Pancreas (tissue), 10 donors: Measurements from ENCODE around the gene UBE2D2. TPM values are rescaled to one million over a fixed set of nuclear protein-coding genes. Genes with fewer than 3 reads are reported as not detected.

ENCODE experiments used
- ATAC-seq, 4 donors: fragments of 200-7000 bp; cut with Tn5 transposase; one replicate each; pipeline versions ENCODE4 v1.8.0 to v1.9.1; 2020; ENCODE audit warnings: mild to moderate bottlenecking in 4 of 4, moderate library complexity in 4 of 4
- DNase-seq, 6 donors: peaks; one replicate each; pipeline ENCODE4 v3.0.0-alpha.2; 2020
- FAIRE-seq: peaks from 2 replicates; lab custom pipeline; 2012; peaks lifted over from hg19 to GRCh38; lab: Jason Lieb, UNC
- H3K27ac ChIP-seq, 4 donors: fragments of 200-600 bp; sonication (generic); 1 replicate in 3 of 4; 2 replicates in 1 of 4; pipeline versions ENCODE4 v1.5.0 to v1.8.0; 2020
- H3K27me3 ChIP-seq, 4 donors: fragments of 200-600 bp; one replicate each; pipeline ENCODE4 v1.8.0; 2021
- H3K36me3 ChIP-seq, 3 donors: fragments of 200-600 bp; sonication (generic) in 1 of 3; one replicate each; pipeline versions ENCODE4 v1.5.0 to v1.8.0; 2020 to 2021
- H3K4me1 ChIP-seq, 3 donors: fragments of 200-600 bp; one replicate each; pipeline ENCODE4 v1.8.0; 2021
- H3K4me3 ChIP-seq, 4 donors: fragments of 200-600 bp; sonication (generic) in 2 of 4; one replicate each; pipeline versions ENCODE4 v1.5.0 to v1.8.0; 2020 to 2021
- H3K9me3 ChIP-seq, 4 donors: fragments of 200-600 bp; one replicate each; pipeline ENCODE4 v1.8.0; 2021
- WGBS, 2 donors: extraction: QIAGEN DNeasy Blood & Tissue Kit; methylation state at CpG; one replicate each; pipeline ENCODE4 v1.1.7; 2013; 5-methylcytosine and 5-hydroxymethylcytosine counted together
- intact Hi-C, 3 donors: fragments of 100-400 bp; cut with DNase I; formaldehyde crosslinking; loops; one replicate each; pipeline versions ENCODE4 v1.11.1 to v1.14.2; 2022
- polyA plus RNA-seq, 2 donors: library from polyadenylated mRNA; stranded (reverse); fragments of 200-250 nt; gene quantifications; one replicate each; pipeline ENCODE4 v1.2.3, GENCODE V29; 2013
- total RNA-seq, 6 donors: library from RNA; stranded (reverse); fragmentation: NEBNext Ultra II Directional in 4 of 6; extraction: Animal tissue kit (Norgen Biotek cat#: 25700) in 4 of 6; gene quantifications; one replicate each; pipeline versions ENCODE4 v1.2.1 to v1.2.4, GENCODE V29; 2021 to 2023
- TF ChIP-seq, protein P1 (sequence below), 4 donors: fragments of 200-600 bp; sonication (generic) in 3 of 4; IDR thresholded peaks; one replicate each; pipeline versions ENCODE4 v1.5.0 to v1.8.0; 2021; ENCODE audit warnings: antibody characterized with exemption in 4 of 4
- donor health status: healthy with polysubstance abuse.
- donor health status: DM: no; HTN: no; CAD: no; lungs with moderate emphysema.
- donor health status: DM: no; HTN: no; CAD: no.
- donor health status: control.
- donor health status: control.
- donor health status: Bipolar disorder and iron deficiency.
- donor health status: DM: yes; HTN: yes; CAD: no.
- donor health status: DM: no; HTN: no; CAD: no.
- donor health status: DM: no; HTN: no; CAD: no.
- donor health status: DM: yes; HTN: yes; CAD: no.

Gene UBE2D2
- total and polyA plus RNA-seq, 8 donors = 36.5 to 59.3 (median 46.5) TPM

DNA sequence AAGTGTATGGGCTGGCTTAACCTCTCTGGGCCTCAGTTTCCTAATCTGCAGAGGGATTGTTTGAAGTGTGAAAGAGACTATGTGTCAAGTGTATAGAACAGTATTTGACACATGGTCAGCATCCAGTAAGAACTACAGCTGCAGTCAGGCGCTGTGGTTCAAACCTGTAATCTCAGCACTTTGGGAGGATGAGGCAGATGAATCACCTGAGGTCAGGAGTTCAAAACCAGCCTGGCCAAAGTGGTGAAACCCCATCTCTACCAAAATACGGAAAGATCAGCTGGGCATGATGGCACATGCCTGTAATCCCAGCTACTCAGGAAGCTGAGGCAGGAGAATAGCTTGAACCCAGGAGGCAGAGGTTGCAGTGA is 46.7 kb upstream of the UBE2D2 start:
- no peak overlapping the region for H3K4me3 ChIP-seq
- H3K36me3 ChIP-seq = no peaks in the 10 kb centered on the region
- FAIRE-seq (no peak), ATAC-seq (no peak), DNase-seq (no peak)
- 77 to 89% methylated on average over 2 of the region's 2 CpGs for WGBS, 2 donors
- H3K27ac ChIP-seq = no peak overlapping the region
- TF ChIP-seq, protein P1, sequence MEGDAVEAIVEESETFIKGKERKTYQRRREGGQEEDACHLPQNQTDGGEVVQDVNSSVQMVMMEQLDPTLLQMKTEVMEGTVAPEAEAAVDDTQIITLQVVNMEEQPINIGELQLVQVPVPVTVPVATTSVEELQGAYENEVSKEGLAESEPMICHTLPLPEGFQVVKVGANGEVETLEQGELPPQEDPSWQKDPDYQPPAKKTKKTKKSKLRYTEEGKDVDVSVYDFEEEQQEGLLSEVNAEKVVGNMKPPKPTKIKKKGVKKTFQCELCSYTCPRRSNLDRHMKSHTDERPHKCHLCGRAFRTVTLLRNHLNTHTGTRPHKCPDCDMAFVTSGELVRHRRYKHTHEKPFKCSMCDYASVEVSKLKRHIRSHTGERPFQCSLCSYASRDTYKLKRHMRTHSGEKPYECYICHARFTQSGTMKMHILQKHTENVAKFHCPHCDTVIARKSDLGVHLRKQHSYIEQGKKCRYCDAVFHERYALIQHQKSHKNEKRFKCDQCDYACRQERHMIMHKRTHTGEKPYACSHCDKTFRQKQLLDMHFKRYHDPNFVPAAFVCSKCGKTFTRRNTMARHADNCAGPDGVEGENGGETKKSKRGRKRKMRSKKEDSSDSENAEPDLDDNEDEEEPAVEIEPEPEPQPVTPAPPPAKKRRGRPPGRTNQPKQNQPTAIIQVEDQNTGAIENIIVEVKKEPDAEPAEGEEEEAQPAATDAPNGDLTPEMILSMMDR (IDR thresholded peaks at IDR 0.05) = no peak
- H3K9me3 ChIP-seq = no peaks in the 10 kb centered on the region
- no peaks in the 10 kb centered on the region for H3K4me1 ChIP-seq
- intact Hi-C loops = loop anchor here in 2 of 3 donors (5.0 kb wide), 2 partner anchors 92 to 97 kb away; no protein-coding TSS in a partner anchor
- no peaks in the 10 kb centered on the region for H3K27me3 ChIP-seq

DNA sequence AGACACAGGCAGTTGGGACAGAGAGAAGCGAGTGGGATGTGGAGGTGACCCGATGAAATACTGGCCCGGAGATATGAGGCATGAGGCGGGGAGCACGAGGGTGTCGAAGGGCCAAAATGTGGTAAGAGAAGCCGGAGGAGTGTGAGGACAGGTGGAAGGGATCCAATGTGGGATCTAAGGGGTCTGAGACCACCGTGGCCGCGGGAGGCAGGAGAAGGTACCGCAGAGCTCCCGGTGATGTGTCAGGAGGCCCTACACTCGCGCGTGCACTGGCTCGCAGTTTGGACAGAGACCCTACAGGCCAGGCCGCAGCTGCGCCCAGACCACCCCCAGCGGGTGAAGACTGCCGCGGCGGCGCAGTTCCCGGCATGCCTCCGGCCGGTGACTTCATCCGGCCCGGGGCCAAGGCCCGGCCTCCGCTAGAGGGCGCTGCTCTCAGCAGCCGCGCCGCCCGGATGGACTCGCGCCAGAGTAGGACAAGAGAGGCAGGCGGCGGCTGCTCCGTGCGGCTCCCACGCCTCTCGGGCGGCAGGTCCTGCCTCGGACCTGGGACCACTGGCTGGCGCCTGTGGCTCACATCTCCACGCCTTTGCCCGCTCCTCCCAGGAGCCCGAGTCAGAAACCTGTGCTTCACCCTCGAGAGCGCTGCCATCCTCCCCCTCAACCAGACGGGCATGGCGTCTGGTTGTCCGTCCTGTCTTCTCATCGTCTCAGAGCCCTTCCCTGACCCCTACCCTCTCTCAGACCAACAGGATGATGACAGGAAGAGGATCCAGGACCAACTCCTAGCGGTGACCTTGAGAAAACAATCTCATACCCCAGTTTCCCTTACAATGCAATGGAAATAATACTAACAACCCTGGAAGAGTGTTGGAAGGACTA is 43.2 kb upstream of the UBE2D2 start:
- Histone ChIP-seq H3K4me1 (no peaks in the 10 kb centered on the region), H3K4me3 (peak overlapping the region; percentile 24 to 49 (median 35)), H3K27me3 (no peaks in the 10 kb centered on the region), H3K9me3 (no peaks in the 10 kb centered on the region), H3K27ac (peak overlapping the region; percentile 63 to 79 (median 75)), H3K36me3 (no peaks in the 10 kb centered on the region)
- DNase-seq (peak; percentile 85 to 100 (median 96)), ATAC-seq (peak; percentile 94 to 98 (median 96)), FAIRE-seq (no peak)
- intact Hi-C loops = no loop called here
- WGBS, 2 donors = 5% methylated on average over 56 of the region's 56 CpGs
- TF ChIP-seq, protein P1 (IDR thresholded peaks at IDR 0.05) = peak; percentile 98 to 100 (median 100)

DNA sequence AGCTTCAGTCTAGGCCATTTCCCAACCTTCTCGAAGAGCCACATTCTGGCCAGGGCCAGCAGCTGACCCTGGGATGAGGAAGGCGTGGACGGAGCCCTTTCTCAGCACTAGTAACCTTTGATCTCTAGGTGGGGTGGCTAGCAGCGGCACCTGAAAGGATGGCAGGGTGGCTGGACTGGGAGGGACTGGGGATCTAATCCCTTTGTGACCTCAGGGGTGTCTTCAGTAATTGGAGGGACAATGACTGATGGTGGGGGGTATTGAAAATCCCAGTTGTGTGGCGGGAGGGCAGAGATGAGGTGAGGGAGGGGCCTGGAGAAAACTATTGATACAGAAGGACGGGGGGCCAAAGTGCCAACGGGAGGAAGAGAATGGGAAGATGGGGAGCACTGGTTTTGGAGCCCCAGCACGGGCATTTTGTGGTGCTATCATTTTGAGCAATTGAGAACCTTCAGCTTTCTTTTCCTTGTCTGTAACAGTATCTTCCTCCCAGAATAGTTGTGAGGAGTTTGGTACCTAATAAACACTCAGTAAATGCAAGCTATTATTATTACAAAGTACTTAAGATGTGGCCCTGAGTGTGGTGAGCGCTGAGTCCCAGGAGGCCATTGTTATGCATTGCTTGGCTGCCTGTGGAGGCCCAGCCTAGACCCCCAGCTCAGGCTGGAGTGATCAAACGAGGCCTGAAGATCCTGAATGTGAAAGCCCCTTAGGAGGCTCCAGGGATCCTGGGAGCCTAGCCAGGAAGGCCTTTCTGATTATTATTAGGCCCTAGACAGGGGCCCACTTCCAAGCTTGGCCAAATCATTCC is 37.3 kb upstream of the UBE2D2 start:
- Histone ChIP-seq H3K27ac (no peak overlapping the region), H3K36me3 (no peaks in the 10 kb centered on the region), H3K4me1 (no peaks in the 10 kb centered on the region), H3K4me3 (no peak overlapping the region), H3K9me3 (no peaks in the 10 kb centered on the region), H3K27me3 (no peaks in the 10 kb centered on the region)
- intact Hi-C loops = no loop called here
- FAIRE-seq (no peak), DNase-seq (no peak), ATAC-seq (no peak)
- TF ChIP-seq, protein P1 (IDR thresholded peaks at IDR 0.05) = no peak
- whole genome bisulfite sequencing, 2 donors = 76 to 78% methylated on average over 10 of the region's 10 CpGs

DNA sequence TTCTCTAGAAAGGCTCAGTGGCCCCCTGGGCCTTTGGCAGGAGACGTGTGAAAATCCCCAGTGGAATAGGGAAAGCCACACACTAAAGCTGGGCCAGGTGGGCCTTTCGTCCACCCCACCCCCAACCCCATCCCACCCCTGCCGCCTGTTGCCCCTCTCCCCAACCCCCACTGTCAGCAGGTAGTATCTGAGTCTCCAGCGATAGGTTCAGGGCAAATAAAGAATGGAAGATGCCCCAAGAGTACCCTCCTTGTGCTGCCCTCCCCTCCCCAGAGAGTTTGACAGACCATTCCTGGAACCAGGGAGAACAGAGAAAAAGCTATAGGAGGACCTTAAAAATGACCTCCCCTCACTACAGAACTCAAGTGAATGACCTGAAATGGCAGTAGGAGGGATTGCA is 36.7 kb upstream of the UBE2D2 start:
- Histone ChIP-seq H3K4me1 (no peaks in the 10 kb centered on the region), H3K4me3 (no peak overlapping the region), H3K36me3 (no peaks in the 10 kb centered on the region), H3K9me3 (no peaks in the 10 kb centered on the region), H3K27ac (no peak overlapping the region), H3K27me3 (no peaks in the 10 kb centered on the region)
- TF ChIP-seq, protein P1 (IDR thresholded peaks at IDR 0.05) = no peak
- intact Hi-C loops = no loop called here
- no peak for DNase-seq
- WGBS, 2 donors = 72 to 82% methylated on average over 4 of the region's 4 CpGs
- no peak for FAIRE-seq
- ATAC-seq = no peak
